Hepatocyte (in vitro differentiated cells): ENCODE measurements around the gene TTK. TPM values are rescaled to one million over a fixed set of nuclear protein-coding genes. Genes with fewer than 3 reads are reported as not detected.

Experiments used
- DNase-seq: peaks from one replicate; pipeline ENCODE4 v3.0.0-alpha.2; 2016; ENCODE audit warnings: low spot score
- H2AFZ ChIP-seq: fragments of 200-600 bp; sonication (generic); 2 replicates; pipeline ENCODE4 v1.6.0; 2016; ENCODE audit warnings: antibody characterized with exemption, mild to moderate bottlenecking
- H3K27ac ChIP-seq: fragments of 200-600 bp; sonication (generic); 2 replicates; pipeline ENCODE4 v1.5.1; 2016; ENCODE audit warnings: mild to moderate bottlenecking
- H3K27me3 ChIP-seq: fragments of 200-600 bp; sonication (generic); 2 replicates; pipeline ENCODE4 v1.6.1; 2016
- H3K36me3 ChIP-seq: fragments of 200-600 bp; sonication (generic); replicated peaks from 2 replicates; pipeline ENCODE4 v1.5.1; 2016; ENCODE audit warnings: low read depth; ENCODE audit not compliant: insufficient read depth
- H3K4me1 ChIP-seq: fragments of 200-600 bp; sonication (generic); 2 replicates; pipeline ENCODE4 v1.5.1; 2016; ENCODE audit warnings: mild to moderate bottlenecking, moderate library complexity; ENCODE audit not compliant: insufficient read depth
- H3K4me2 ChIP-seq: fragments of 200-600 bp; sonication (generic); 2 replicates; pipeline ENCODE4 v1.6.0; 2016
- H3K4me3 ChIP-seq: fragments of 200-600 bp; sonication (generic); 2 replicates; pipeline ENCODE4 v1.5.1; 2016; ENCODE audit warnings: mild to moderate bottlenecking
- H3K79me2 ChIP-seq: fragments of 200-600 bp; sonication (generic); 2 replicates; pipeline ENCODE4 v1.6.0; 2017; ENCODE audit warnings: mild to moderate bottlenecking
- H3K9me2 ChIP-seq: fragments of 200-600 bp; sonication (generic); replicated peaks from 2 replicates; pipeline ENCODE4 v1.6.0; 2017; ENCODE audit warnings: mild to moderate bottlenecking; ENCODE audit not compliant: insufficient read depth
- H3K9me3 ChIP-seq: fragments of 200-600 bp; sonication (generic); 2 replicates; pipeline ENCODE4 v1.5.1; 2016; ENCODE audit warnings: low read depth, mild to moderate bottlenecking
- H4K20me1 ChIP-seq: fragments of 200-600 bp; sonication (generic); 2 replicates; pipeline ENCODE4 v1.6.0; 2016; ENCODE audit warnings: mild to moderate bottlenecking; ENCODE audit not compliant: insufficient read depth, poor library complexity, severe bottlenecking
- CTCF ChIP-seq: fragments of 200-600 bp; sonication (generic); IDR thresholded peaks from 2 replicates; pipeline ENCODE4 v1.5.1; 2016; ENCODE audit warnings: antibody characterized with exemption, mild to moderate bottlenecking; ENCODE audit not compliant: poor library complexity
- EZH2 ChIP-seq: fragments of 200-600 bp; sonication (generic); IDR thresholded peaks from 2 replicates; pipeline ENCODE4 v1.6.1; 2016; ENCODE audit warnings: antibody characterized with exemption, mild to moderate bottlenecking, borderline replicate concordance
- EZH2phosphoT487 ChIP-seq: fragments of 200-600 bp; sonication (generic); IDR thresholded peaks from one replicate; pipeline ENCODE4 v1.6.1; 2018; ENCODE audit warnings: antibody characterized with exemption, mild to moderate bottlenecking, low read depth, moderate library complexity; ENCODE audit not compliant: unreplicated experiment, severe bottlenecking
- WGBS: methylation state at CpG from one replicate; pipeline ENCODE4 v1.1.6; 2016; ENCODE audit warnings: low lambda C conversion rate; ENCODE audit errors: missing lambda C conversion rate; 5-methylcytosine and 5-hydroxymethylcytosine counted together
- polyA plus RNA-seq: library from polyadenylated mRNA; unstranded; fragments of >200 nt; fragmentation: Nextera tagmentation; extraction: Ambion mirVana; gene quantifications from 2 replicates; pipeline ENCODE4 v1.2.1, GENCODE V29; 2016
- total RNA-seq: library from RNA; depleted of rRNA; stranded (reverse); fragments of >200 nt; gene quantifications from 2 replicates; pipeline ENCODE4 v1.2.3, GENCODE V29; 2014

The TTK gene
- 10.2 and 10.7 TPM in 2 replicates for total RNA-seq
- polyA plus RNA-seq, result 3.1 and 4.0 TPM in 2 replicates

GRCh38 chr6:80004173-80005072, at the start of gene TTK:
Gene TTK, plus strand, starts transcription at chr6:80004649. Its CDS starts 1,195 bp downstream, at chr6:80005844.
- no peak for TF ChIP-seq EZH2
- no peak for TF ChIP-seq EZH2phosphoT487
- TF ChIP-seq CTCF, result no peak
- no peaks in the 10 kb centered on the region for H3K9me2 ChIP-seq
- no peaks in the 10 kb centered on the region for H4K20me1 ChIP-seq
- H3K4me1 ChIP-seq, result peaks cover 6% of the 10 kb centered on the region
- peak; percentile 96 for DNase-seq
- peak within 1 kb of the TSS; percentile 64 for H3K4me3 ChIP-seq
- no peaks in the 10 kb centered on the region for H3K27me3 ChIP-seq
- H3K27ac ChIP-seq, result peak within 1 kb of the TSS; percentile 85
- H3K79me2 ChIP-seq, result peaks cover 19% of the 10 kb centered on the region
- no peaks in the 10 kb centered on the region for H3K36me3 ChIP-seq
- no peaks in the 10 kb centered on the region for H3K9me3 ChIP-seq
- H3K4me2 ChIP-seq, result peak within 1 kb of the TSS; percentile 88
- 1% methylated on average over 56 of the region's 56 CpGs for WGBS
- peak within 1 kb of the TSS; percentile 95 for H2AFZ ChIP-seq

- Histone ChIP-seq H3K27me3 (no peaks in the 10 kb centered on the region), H3K4me2 (no peak overlapping the region), H2AFZ (no peak overlapping the region), H3K4me1 (no peaks in the 10 kb centered on the region), H3K36me3 (no peaks in the 10 kb centered on the region), H3K27ac (no peak overlapping the region), H3K79me2 (no peaks in the 10 kb centered on the region), H4K20me1 (no peaks in the 10 kb centered on the region), H3K9me2 (no peaks in the 10 kb centered on the region), H3K9me3 (no peaks in the 10 kb centered on the region), H3K4me3 (no peak overlapping the region)
- no peak for TF ChIP-seq CTCF
- TF ChIP-seq EZH2phosphoT487, result no peak
- no peak for DNase-seq
These were observed 49.6 kb upstream of the TTK start for GRCh38 chr6:79954849-79955248.

GRCh38 chr6:79964607-79965081, 39.8 kb upstream of the TTK start:
- H3K9me3 ChIP-seq, result no peaks in the 10 kb centered on the region

More at GRCh38 chr6:79964607-79965081, 39.8 kb upstream of the TTK start:
- Histone ChIP-seq H3K4me3 (no peak overlapping the region), H3K27me3 (no peaks in the 10 kb centered on the region), H3K9me2 (no peaks in the 10 kb centered on the region), H3K27ac (no peak overlapping the region), H3K79me2 (no peaks in the 10 kb centered on the region), H3K36me3 (no peaks in the 10 kb centered on the region), H3K4me1 (no peaks in the 10 kb centered on the region), H3K4me2 (no peak overlapping the region), H4K20me1 (no peaks in the 10 kb centered on the region), H2AFZ (no peak overlapping the region)
- no peak for TF ChIP-seq CTCF
- no peak for TF ChIP-seq EZH2phosphoT487
- no peak for DNase-seq
- WGBS, result 88% methylated on average over 3 of the region's 3 CpGs
